ENCODE measurements around the gene GTF2H3. TPM values are rescaled to one million over a fixed set of nuclear protein-coding genes. Genes with fewer than 3 reads are reported as not detected.
A peak's percentile ranks its signal among the peaks of the same experiment; 100 is the strongest.

Gene GTF2H3
- total RNA-seq, 1 donor from 2014 or later = 20.5 TPM

- DNase-seq (ENCODE audit: low spot score) = peak; percentile 35
Measured at GRCh38 chr12:123705935-123706334, 72.3 kb downstream of the GTF2H3 start.

GRCh38 chr12:123707466-123707865 is 73.8 kb downstream of the GTF2H3 start:
- peak; percentile 18 for DNase-seq (ENCODE audit: low spot score)

Other genes with a start within 250 kb of the GTF2H3 start
- gene KMT5A, start 249.7 kb upstream of the GTF2H3 start, total RNA-seq = 39.9 TPM
- gene RILPL2, start 197.1 kb upstream of the GTF2H3 start, total RNA-seq = 10.4 TPM
- 18.3 TPM for gene SNRNP35, start 175.7 kb upstream of the GTF2H3 start, total RNA-seq
- gene RILPL1, start 100.1 kb upstream of the GTF2H3 start, total RNA-seq = 17.9 TPM
- 241 TPM for gene TMED2, start 49.3 kb upstream of the GTF2H3 start, total RNA-seq
- 20.1 TPM for gene DDX55, start 31.7 kb upstream of the GTF2H3 start, total RNA-seq
- 45.6 TPM for gene EIF2B1, start 143 bp upstream of the GTF2H3 start, total RNA-seq
- 6.6 TPM for gene TCTN2, start 37.3 kb downstream of the GTF2H3 start, total RNA-seq
- gene ATP6V0A2, start 78.5 kb downstream of the GTF2H3 start, total RNA-seq = 33.3 TPM
- 0.51 TPM for gene DNAH10, start 128.5 kb downstream of the GTF2H3 start, total RNA-seq

All from mesenteric fat pad (tissue), 1 donor.